EL (cell line): ENCODE data around the gene ZNG1B.
A peak's percentile ranks its signal among the peaks of the same experiment; 100 is the strongest.
"Not testable (repeated sequence)": the region's sequence is repeated elsewhere in the genome, so short reads cannot be mapped to it uniquely, and the experiment has no call there.

Source experiments
- DNase-seq: peaks from one replicate; pipeline ENCODE4 v3.0.0-alpha.2; 2016

The ZNG1B gene

DNA sequence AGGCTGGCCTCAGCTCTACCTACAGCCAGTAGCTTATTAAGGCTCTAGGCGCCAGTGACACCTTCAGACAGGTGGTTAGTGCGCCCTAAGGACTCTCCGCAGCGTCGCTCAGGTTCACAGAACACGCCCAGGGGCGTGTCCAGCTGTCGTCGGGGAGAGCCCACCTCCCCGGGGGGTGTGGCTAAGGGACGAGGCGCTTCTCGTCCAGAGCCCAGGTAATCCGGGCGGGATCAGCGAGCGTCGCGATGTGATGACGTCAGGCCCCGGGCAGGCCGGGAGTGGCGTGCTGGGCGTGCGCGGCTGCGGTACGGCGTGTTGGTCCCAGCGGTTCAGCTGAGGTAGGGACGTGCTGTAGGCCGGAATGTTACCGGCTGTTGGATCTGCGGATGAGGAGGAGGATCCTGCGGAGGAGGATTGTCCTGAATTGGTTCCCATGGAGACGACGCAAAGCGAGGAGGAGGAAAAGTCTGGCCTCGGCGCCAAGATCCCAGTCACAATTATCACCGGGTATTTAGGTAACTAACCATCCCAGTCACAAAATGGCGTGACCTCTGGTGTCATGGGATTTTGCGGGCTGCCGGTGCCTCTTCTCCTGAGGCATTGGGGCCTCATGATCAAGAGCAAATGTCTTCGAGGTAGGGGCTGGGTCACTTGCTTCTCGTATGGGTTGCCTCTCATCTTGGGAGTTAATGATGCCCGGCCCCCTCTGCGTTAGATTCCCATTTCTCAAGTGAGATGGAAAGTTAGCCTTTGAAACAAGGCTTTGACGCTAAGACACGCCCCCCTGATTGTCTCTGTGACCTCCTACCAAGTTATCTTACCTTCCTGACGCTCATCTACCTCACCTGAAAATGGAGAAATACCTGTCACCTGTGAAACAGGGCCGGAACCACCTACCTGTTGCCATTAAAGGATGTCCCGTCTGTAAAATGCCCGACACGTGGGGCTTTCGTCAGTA lies at the start of gene ZNG1B:
Gene ZNG1B, plus strand, starts transcription at position 184 of the 958 bp plus-strand sequence. Its CDS starts 178 bp downstream, at position 362.
- peak; percentile 1 for DNase-seq

DNA sequence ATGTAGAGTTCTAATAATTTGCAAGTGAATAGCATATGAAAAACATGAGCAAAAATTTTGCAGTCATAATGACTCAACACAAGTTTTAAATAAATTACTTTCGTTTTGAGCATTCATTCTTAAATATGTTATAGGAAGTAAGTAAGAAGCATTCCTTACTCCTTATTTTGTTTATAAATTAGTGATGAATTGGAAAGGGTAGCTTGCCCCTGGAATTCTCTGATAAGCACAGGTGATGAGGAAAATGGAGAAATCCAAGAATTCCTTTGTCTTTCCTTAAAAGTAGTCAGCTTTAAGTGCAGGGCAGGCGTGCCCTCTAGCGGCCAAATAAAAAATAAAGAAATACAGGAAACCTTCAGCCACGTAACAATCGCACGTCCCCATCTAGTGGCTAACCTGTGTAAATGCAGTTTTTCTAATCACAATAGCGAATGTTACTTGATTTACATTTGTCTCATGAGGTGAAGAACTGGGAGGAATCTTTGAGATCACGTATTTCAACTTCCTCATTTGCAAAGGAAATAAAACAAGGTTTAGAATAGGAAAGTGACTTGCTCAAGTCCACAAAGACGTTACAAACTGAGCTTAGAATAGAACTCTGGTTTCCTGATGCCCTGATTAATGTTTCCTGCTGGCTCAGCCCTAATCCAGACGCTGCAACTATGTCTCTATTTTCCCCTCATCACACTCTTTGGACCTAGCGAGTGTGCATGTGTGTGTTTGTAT lies 47.2 kb upstream of the ZNG1B start:
- DNase-seq = peak; percentile 69

DNA sequence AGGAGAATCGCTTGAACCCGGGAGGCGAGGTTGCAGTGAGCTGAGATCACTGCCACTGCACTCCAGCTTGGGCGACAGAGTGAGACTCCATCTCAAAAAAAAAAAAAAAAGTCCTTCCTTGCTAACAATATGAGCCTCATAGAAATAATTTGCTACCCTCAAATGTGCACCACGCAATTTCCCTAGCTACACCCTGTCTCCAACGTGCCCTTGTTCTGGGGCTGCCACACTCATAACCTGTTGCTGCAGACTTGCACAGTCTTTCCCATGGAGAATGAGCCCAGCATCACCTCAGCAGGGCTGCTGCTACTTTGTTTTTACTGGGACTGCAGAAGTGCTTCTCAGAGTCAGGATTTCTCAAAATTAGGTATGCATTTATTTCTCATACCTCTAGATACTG lies 46.4 kb upstream of the ZNG1B start:
- DNase-seq = no peak

DNA sequence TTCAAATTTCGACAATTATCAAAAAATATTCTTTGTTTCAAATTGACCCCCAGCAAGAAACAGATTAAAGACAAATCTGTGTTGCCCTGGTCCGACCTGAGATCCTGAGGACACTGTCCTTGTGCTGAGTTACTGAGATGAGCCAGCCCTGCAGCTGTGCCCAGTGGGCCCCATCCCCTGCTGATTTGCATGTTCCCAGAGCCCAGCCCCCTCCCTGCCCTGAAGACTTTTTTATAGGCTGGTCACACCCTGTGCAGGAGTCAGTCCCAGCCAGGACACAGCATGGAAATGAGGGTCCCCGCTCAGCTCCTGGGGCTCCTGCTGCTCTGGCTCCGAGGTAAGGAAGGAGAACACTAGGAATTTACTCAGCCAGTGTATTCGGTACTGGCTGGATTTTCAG lies 31.4 kb upstream of the ZNG1B start:
- DNase-seq = no peak

DNA sequence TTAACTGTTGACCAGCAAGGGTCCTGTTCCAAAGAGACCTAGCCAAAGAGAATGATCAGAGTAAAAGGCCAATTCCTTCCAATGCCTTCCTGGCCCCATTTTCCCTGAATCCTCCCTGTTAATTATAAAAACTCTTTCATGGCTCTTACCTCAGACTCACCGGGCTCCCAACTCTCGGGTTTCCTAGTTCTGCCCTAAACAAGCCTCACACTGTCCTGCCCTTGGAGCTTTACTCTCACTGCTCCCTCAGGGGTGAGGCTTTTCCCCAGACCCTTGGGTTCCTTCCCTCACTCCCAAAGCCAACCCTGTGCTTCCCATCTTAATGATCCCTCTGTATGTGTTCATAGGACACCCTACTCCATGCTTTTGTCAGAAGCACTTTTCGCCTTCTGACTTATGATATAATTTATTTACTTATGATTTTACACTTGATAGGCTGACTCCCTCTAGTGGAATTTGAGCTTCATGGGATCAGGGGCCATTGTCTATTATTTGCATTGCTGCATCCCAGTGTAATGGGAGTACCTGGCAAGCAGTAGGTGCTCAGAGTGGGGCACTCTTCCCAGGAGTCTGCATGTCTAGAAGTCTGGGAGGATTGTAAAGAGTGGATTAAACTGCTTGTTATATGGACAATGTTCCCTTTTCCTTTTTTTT lies 29.9 kb upstream of the ZNG1B start:
- peak; percentile 12 for DNase-seq

DNA sequence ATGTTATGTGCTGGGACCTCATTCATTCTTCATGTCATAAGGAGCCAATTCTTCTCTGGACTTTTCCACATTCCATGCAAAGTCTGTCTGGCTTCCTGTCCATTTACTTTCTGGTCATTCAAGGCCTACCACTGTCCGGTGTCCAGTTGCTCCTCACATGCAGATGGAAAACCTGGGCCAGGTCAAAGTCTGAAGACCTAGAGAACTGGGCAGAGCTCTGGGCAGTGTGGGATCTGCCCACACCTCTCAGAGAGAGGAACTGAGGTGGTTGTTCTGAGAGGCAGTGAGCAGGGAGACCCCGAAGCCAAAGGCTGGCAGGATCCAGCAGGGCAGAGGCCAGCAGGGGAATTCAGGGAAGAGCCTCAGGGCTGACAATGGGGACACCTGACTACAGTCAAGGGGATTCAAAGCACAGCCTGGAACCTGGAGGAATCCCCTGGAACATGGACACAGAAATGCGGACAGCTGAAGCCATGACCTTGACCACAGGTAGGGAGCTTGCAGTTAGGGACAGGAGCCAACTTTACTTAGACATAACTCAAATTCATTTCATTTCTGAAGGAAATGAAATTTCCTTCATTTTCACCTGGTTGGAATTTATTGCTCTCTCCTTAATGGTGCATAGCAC lies 25.7 kb upstream of the ZNG1B start:
- DNase-seq = not testable (repeated sequence)

DNA sequence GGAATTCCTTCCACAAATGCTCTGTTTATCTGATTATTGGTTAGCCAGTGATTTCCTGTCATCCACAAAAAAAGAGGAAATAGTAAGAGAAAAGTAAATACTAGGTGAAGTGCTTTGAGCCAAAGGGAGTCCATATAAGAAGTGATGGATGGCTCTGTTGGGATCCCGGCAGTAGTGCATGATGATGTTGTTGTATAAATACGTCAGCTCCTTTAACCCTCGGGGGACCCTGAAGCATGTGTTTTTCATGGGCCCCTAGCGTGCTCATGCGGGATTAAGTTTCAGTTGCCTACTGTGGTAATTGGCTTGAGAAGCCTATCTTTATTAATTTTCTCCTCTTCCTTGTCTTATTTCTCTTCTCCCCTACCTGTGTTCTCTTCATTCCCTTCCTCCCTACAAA lies 24.7 kb upstream of the ZNG1B start:
- not testable (repeated sequence) for DNase-seq

DNA sequence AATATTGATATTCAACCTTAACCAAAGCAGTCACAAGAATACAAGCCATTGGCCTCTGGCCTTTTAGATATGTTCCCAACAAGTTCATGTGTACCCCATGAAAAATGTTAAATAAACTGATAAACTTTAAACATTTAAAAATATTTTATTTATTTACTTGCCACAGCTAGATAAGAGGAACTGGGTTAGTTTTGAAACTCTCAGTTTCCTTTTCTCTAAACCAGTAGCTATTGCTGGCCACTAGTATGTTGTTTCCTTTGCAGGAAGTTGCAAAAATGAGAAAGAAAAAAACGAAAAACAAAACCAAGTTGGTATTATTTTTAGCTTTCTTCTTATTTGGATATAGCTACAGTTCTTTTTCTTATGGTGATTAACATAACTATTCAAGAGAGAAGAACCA lies 5.7 kb upstream of the ZNG1B start:
- DNase-seq = not testable (repeated sequence)

DNA sequence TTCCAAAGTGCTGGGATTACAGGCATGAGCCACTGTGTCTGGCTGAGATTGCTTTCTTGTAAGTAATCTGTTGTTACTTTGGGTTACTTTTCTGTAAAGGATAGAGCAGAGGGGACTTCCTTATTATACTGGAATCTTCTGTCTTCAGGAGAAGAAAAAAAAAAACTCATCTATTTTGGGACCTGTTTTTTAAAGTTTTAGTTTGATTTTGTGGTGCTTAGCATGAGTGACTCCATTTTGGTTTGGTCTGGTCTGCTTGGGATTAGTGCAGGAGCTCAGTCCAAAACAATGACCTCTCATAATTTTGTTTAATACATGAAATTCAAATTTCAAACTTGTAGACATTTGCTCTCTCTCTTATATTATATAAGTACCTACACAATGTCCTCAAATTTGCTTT lies 4.0 kb upstream of the ZNG1B start:
- DNase-seq = not testable (repeated sequence)

DNA sequence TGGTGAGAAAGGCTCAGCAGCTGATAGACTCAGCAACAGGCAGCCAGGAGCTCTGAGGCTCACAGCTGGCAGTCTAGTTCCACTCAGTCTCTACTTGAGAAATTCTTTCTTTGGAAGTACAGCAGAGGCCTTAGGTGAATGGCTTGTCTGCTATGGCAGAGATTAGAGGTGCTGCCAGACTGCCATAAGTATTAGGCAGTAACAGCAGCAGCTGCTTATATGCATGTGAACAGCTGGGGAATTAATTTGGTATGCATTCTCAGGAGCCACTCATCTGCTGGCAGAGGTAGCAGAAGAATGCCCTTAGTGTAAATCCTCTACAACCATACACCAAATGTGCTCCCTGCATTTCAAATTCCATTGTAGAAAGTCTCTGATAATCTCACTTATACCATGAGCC lies 28.3 kb downstream of the ZNG1B start:
- DNase-seq = not testable (repeated sequence)

DNA sequence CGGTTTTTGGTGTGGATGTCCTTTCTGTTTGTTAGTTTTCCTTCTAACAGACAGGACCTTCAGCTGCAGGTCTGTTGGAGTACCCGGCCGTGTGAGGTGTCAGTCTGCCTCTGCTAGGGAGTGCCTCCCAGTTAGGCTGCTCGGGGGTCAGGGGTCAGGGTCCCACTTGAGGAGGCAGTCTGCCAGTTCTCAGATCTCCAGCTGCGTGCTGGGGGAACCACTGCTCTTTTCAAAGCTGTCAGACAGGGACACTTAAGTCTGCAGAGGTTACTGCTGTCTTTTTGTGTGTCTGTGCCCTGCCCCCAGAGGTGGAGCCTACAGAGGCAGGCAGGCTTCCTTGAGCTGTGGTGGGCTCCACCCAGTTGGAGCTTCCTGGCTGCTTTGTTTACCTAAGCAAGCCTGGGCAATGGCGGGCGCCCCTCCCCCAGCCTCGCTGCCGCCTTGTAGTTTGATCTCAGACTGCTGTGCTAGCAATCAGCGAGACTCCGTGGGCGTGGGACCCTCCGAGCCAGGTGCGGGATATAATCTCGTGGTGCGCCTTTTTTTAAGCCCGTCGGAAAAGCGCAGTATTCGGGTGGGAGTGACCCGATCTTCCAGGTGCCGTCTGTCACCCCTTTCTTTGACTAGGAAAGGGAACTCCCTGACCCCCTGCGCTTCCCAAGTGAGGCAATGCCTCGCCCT lies 39.3 kb downstream of the ZNG1B start:
- not testable (repeated sequence) for DNase-seq

DNA sequence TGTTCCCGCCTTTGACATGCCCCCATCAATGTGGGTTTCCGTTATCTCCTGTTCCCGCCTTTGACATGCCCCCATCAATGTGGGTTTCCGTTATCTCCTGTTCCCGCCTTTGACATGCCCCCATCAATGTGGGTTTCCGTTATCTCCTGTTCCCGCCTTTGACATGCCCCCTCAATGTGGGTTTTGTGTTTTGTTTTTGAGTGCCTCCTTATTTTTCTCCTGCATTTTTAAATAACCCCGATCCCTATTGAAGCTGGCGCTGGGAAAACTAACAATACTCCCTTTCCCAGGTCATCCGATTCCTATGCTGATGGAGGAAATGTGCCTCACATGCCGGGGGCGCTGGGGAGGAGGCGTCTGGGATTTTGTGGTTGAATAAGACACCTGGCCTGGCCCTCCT lies 59.0 kb downstream of the ZNG1B start:
- not testable (repeated sequence) for DNase-seq

DNA sequence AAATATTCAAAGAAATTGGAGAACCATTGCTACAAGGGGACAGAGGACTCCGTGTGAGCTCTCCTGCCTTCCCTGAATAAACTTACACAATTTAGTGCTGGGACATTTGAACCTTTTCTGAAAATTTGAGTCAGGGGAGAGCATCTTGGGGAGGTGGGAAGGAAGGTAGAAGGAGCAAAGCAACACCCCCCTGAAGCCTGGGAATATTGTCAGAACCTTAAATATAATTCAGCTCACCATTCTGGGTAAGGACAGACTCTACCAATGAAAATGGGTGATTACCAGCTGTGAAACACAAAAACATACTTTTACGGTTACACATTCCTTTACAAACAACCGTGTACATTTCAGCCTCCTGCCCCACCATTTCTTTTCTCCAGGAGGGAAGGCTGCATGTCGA lies 60.9 kb downstream of the ZNG1B start, which contains the start of gene FOXD4L1:
Gene FOXD4L1, plus strand, starts transcription at position 301 of the 400 bp plus-strand sequence. CDS start 592 bp downstream, outside the sequence.
- not testable (repeated sequence) for DNase-seq

DNA sequence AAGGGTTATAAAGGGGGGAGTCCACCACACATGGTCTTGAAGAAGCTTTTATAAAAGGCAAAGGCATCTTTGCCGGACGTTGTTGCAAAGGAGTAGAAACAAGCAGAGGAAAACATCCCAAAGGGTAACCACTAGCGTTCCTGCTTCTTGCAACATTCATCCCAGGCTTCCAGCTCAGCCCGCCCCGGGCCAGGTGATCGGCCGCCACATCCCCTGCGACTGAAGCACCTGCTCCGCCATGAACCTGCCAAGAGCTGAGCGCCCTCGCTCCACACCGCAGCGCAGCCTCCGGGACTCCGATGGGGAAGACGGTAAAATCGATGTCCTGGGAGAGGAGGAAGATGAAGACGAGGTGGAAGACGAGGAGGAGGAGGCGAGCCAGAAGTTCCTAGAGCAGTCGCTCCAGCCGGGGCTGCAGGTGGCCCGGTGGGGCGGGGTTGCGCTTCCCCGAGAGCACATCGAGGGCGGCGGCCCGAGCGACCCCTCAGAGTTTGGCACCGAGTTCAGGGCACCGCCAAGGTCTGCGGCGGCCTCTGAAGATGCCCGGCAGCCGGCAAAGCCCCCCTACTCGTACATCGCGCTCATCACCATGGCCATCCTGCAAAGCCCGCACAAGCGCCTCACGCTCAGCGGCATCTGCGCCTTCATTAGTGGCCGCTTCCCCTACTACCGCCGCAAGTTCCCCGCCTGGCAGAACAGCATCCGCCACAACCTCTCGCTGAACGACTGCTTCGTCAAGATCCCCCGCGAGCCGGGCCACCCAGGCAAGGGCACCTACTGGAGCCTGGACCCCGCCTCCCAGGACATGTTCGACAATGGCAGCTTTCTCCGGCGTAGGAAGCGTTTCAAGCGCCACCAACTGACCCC lies 61.8 kb downstream of the ZNG1B start:
- not testable (repeated sequence) for DNase-seq

DNA sequence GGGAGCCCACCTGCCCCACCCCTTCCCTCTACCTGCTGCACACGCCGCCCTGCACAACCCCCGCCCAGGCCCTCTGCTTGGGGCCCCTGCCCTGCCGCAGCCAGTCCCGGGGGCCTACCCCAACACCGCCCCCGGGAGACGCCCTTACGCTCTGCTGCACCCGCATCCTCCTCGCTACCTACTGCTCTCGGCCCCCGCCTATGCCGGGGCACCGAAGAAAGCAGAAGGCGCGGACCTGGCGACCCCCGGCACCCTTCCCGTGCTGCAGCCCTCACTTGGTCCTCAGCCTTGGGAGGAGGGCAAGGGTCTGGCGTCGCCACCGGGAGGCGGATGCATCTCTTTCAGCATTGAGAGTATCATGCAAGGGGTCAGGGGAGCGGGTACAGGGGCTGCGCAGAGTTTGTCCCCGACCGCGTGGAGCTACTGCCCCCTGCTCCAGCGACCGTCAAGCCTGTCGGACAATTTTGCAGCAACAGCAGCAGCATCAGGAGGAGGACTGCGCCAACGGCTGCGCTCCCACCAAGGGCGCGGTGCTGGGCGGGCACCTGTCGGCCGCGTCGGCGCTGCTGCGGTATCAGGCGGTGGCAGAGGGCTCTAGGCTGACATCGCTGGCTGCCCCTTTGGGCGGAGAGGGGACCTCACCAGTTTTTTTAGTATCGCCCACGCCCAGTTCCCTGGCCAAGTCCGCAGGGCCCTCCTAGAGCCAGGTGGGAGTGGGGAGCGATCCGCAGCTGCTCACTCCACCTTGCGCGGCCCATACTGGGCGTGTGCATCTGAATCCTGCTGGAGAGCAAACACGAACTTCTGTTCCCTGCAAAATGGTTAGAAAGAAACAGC lies 62.6 kb downstream of the ZNG1B start:
- not testable (repeated sequence) for DNase-seq

DNA sequence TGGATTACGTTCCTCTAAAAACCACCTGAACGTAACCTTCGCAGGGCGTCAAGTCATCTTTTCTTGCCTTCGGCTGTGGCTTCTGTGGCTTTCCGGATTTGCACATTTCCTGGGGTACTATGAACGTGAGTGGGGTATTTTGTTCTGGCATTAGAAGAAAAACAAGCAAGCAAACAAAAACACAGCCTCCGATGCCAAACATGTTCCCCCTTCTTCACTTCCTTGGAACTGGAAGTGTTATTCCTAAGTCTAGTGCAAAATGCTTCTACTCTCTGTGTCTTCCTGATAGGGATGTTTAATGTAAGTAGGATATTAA lies 63.2 kb downstream of the ZNG1B start:
- not testable (repeated sequence) for DNase-seq

DNA sequence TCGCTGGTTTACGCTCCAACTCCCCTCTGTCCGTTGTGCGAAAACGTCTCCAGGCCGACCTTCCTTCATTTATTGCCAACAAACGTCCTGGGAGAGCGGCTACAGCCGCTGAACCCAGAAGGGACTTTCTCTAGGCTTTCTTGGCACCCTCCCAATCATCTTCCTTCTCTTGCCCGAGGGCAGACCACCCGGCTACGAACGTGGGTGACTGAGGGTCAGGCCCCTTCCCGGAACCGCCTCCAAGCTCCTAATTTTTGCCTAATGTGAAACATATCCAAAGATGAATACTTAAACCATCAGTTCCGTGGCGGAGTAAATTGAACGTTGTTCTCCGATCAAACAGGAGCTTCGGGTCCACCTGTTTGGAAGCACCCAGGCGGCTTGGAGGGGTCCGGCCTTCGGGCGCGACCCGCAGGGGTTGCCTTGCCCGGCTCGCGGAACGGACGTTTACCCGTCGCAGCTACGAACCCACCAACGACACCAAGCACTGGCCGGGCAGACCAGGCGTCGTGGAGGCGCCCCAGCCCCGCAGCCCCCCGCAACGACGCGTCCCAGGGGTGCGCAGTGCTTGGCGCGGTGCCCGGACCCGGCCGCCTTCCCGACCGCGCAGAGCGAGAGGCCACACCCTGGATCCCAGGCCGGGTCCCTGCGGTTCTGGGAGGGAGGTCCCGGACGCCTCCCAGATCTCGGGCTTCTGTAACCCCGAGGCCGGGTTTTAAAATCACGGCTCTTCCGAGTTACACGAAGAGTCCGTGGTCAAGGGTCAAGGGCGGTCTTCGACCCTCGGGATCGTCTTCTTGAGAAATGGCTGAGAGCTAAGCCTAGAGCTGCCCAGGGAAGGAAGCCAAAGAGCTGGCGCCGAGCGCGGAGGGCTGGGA lies 65.0 kb downstream of the ZNG1B start:
- DNase-seq = not testable (repeated sequence)

DNA sequence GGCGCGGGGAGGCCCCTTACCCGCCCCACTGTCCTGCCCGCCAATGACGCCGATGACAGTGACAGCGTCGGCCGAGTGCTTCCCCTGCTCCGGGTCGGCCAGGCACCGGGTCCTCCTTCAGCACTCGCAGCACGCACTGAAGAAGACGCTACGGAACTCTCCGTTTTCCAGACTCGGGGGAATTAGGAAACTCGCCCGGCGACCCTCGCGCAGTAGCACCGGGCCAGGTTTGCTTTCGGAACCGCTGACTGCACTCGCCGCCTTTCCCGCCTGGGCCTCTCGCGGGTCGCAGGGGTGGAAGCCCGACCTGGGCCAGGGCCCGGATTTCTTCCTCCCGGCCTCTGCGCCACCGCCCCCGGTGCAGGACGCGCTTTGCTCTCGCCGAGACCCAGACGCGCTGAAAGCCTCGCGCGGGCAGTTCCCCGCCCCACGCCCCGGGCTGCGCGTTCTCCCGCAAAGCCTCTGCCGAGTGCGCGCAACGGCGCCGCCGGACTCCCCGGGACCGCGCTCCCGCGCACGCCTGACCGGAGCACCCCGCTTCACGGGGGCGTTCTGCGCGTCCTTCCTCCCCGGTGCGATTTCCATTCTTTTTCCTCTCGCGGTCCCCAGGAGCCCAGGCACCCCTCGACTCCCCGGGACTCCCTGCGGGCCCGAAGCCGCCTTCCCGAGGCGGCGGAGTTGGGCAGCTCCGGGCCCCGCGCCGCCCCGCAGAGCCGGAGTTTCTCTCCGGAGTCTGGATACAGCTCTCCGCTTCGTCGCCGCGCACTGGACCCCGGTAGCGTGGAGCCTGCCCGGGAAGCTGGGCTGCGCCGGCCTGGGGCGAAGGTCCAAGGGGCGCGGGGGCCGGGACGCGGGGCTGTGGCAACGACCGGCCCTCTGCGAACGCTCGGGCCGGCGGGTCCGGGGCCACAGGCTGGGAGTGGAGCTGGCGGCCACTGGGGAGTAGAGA lies 65.9 kb downstream of the ZNG1B start:
- DNase-seq = peak; percentile 26
